ENCODE results near the gene USP48. TPM values are rescaled to one million over a fixed set of nuclear protein-coding genes. Genes with fewer than 3 reads are reported as not detected.

Gene USP48
- total RNA-seq, 2 donors from 2014 or later = 36.2 to 47.5 TPM

- H3K9me3 ChIP-seq = no peaks in the 10 kb centered on the region
- H3K4me3 ChIP-seq = no peak overlapping the region
- intact Hi-C loops (cut with DNase I) = no loop called here
- 97% methylated on average over 2 of the region's 2 CpGs for WGBS
- no peak for DNase-seq (ENCODE audit: low spot score)
- no peaks in the 10 kb centered on the region for H3K36me3 ChIP-seq
- no peak for TF ChIP-seq CTCF (IDR thresholded peaks at IDR 0.05)
- TF ChIP-seq POLR2A (IDR thresholded peaks at IDR 0.05) = no peak
- no peak for TF ChIP-seq POLR2AphosphoS5 (IDR thresholded peaks at IDR 0.05)
- no peaks in the 10 kb centered on the region for H3K27me3 ChIP-seq (replicated peaks; ENCODE audit: insufficient read depth)
- H3K4me1 ChIP-seq (replicated peaks) = peaks cover 12% of the 10 kb centered on the region
- no peak overlapping the region for H3K27ac ChIP-seq
Observed at GRCh38 chr1:21641076-21641475, 141.9 kb downstream of the USP48 start.

GRCh38 chr1:21640653-21641052 lies 142.3 kb downstream of the USP48 start:
- H3K27me3 ChIP-seq (replicated peaks; ENCODE audit: insufficient read depth) = no peaks in the 10 kb centered on the region
- TF ChIP-seq CTCF (IDR thresholded peaks at IDR 0.05) = no peak
- no peak for TF ChIP-seq POLR2A (IDR thresholded peaks at IDR 0.05)
- no peak for TF ChIP-seq POLR2AphosphoS5 (IDR thresholded peaks at IDR 0.05)
- WGBS = 91% methylated on average over 6 of the region's 6 CpGs
- H3K27ac ChIP-seq = no peak overlapping the region
- DNase-seq (ENCODE audit: low spot score) = no peak
- peaks cover 12% of the 10 kb centered on the region for H3K4me1 ChIP-seq (replicated peaks)
- intact Hi-C loops (cut with DNase I) = no loop called here
- H3K4me3 ChIP-seq = no peak overlapping the region
- H3K36me3 ChIP-seq = no peaks in the 10 kb centered on the region
- no peaks in the 10 kb centered on the region for H3K9me3 ChIP-seq

GRCh38 chr1:21639594-21640041 lies 143.3 kb downstream of the USP48 start:
- WGBS = 49% methylated on average over 24 of the region's 24 CpGs
- TF ChIP-seq CTCF (IDR thresholded peaks at IDR 0.05) (no peak), POLR2A (IDR thresholded peaks at IDR 0.05) (no peak), POLR2AphosphoS5 (IDR thresholded peaks at IDR 0.05) (no peak)
- H3K9me3 ChIP-seq = no peaks in the 10 kb centered on the region
- no peak for DNase-seq (ENCODE audit: low spot score)
- H3K4me1 ChIP-seq (replicated peaks) = peaks cover 12% of the 10 kb centered on the region
- no peak overlapping the region for H3K4me3 ChIP-seq
- no peaks in the 10 kb centered on the region for H3K36me3 ChIP-seq
- intact Hi-C loops (cut with DNase I) = no loop called here
- H3K27ac ChIP-seq = peak overlapping the region; percentile 27 to 37
- no peaks in the 10 kb centered on the region for H3K27me3 ChIP-seq (replicated peaks; ENCODE audit: insufficient read depth)

- no peaks in the 10 kb centered on the region for H3K27me3 ChIP-seq (replicated peaks; ENCODE audit: insufficient read depth)
- DNase-seq (ENCODE audit: low spot score) = no peak
- intact Hi-C loops (cut with DNase I) = no loop called here
- H3K9me3 ChIP-seq = no peaks in the 10 kb centered on the region
- WGBS = 32% methylated on average over 10 of the region's 10 CpGs
- no peaks in the 10 kb centered on the region for H3K36me3 ChIP-seq
- H3K4me1 ChIP-seq (replicated peaks) = peaks cover 20% of the 10 kb centered on the region
- peak overlapping the region; percentile 27 to 37 for H3K27ac ChIP-seq
- TF ChIP-seq POLR2A (IDR thresholded peaks at IDR 0.05) (no peak), CTCF (IDR thresholded peaks at IDR 0.05) (no peak), POLR2AphosphoS5 (IDR thresholded peaks at IDR 0.05) (peak; percentile 53)
- H3K4me3 ChIP-seq = no peak overlapping the region
Observed at GRCh38 chr1:21638531-21639341, 144.2 kb downstream of the USP48 start.

GRCh38 chr1:21637514-21637913 lies 145.4 kb downstream of the USP48 start:
- no peaks in the 10 kb centered on the region for H3K27me3 ChIP-seq (replicated peaks; ENCODE audit: insufficient read depth)
- no peak overlapping the region for H3K27ac ChIP-seq
- intact Hi-C loops (cut with DNase I) = no loop called here
- 95% methylated on average over 6 of the region's 6 CpGs for WGBS
- DNase-seq (ENCODE audit: low spot score) = no peak
- TF ChIP-seq POLR2A (IDR thresholded peaks at IDR 0.05) = no peak
- TF ChIP-seq POLR2AphosphoS5 (IDR thresholded peaks at IDR 0.05) = no peak
- no peak for TF ChIP-seq CTCF (IDR thresholded peaks at IDR 0.05)
- peaks cover 31% of the 10 kb centered on the region for H3K4me1 ChIP-seq (replicated peaks)
- H3K4me3 ChIP-seq = no peak overlapping the region
- no peaks in the 10 kb centered on the region for H3K36me3 ChIP-seq
- H3K9me3 ChIP-seq = no peaks in the 10 kb centered on the region

Data from prostate gland (tissue), 2 donors.